Central memory CD4-positive, alpha-beta T cell (primary cell): Measurements from ENCODE around the gene TM2D3.
"Not testable (repeated sequence)": the region's sequence is repeated elsewhere in the genome, so short reads cannot be mapped to it uniquely, and the experiment has no call there.

Source experiments
- DNase-seq: peaks from one replicate; pipeline ENCODE4 v3.0.0; 2022

Gene TM2D3

DNA sequence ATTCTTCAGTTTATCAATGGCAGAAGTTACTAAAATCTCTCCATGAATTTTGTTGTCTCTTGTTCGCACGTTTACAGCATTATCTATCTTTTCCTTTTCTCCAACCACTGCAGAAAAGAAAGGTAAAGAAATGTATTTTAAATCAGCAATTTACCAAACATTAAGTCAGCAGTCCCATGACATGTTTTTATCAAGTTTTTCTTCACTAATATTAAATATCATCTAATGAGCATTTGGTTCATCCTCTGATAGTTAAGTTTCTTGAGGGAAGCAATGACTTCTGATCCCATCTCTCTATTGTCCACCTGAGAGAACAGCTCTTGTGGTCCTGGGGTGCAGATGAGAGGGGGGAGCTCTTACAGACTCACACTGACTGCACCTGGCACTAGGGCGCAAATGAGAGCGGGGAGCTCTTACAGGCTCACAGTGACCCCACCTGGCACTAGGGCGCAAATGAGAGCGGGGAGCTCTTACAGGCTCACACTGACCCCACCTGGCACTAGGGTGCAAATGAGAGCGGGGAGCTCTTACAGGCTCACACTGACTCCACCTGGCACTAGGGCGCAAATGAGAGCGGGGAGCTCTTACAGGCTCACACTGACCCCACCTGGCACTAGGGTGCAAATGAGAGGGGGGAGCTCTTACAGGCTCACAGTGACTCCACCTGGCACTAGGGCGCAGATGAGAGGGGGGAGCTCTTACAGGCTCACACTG, 2.6 kb upstream of the TM2D3 start:
- DNase-seq = not testable (repeated sequence)

DNA sequence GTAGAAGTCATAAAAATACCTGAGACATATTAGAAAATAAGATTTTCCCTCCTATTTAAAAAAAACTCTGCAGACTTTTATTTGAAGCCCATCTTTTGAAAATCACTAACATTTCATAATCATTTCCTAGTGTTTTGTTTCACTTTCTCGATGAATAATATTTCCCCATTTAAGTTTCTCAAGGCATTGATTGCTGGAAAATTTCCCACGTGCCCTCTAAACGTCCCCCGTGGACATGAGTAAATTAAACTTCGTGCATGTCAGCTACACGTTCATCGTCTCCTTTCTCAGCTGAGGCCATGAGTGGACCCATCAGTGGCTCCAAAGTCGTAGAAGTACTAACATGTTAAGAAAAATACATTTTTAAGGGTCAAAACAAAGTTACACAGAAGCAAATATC, 2.0 kb upstream of the TM2D3 start:
- no peak for DNase-seq

DNA sequence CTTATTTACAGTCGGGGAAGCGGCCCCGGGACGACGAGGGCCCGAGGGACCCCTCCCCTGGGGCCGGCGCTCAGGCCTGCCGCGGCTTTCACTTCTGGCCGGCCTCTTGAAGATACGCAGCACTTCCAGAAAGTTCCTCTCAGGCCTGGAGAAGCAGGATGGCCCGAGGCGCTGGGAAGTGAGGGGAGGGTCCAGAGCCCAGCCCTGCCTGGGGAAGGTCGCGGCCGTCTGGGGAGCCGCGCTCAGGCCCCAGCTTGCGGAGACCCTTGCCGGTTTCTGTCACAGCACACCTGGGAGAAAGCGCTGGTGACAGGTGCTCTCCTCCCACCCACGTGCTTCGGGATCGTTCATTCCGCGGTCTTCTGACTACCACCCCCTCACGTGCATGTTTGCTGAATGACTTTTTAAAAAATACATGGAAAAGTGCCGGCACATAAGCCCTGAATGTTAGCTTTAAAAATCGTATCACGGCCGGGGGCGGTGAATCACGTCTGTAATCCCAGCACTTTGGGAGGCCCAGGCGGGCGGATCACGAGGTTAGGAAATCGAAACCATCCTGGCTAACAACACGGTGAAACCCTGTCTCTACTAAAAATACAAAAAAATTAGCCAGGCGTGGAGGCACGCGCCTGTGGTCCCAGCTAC, 727 bp upstream of the TM2D3 start:
- DNase-seq = no peak

DNA sequence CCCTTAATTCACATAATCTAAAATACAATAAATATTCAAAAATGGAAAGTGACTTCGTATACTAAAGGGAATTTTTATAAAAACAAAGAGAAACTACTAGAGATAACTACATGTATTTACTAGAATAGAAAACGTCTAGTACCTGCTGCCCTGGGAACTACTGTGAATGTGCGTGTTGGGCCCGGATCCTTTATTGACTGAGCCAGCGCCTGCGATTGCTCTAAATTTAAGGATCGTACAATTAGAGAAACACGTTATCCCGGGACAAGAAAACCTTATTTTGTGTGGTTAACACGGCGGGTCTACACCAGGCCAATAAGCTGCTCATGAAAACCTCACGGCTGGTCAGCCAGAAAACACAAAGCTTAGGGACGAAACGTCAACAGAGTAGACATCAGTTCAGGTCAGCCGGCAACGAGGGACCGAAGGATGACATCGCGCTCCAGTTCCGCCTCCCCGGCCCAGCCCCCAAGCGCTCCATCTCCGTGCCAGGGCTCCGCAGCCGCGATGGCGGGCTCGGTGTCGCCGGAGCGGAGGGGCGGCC, 555 bp downstream of the TM2D3 start:
- DNase-seq = no peak

DNA sequence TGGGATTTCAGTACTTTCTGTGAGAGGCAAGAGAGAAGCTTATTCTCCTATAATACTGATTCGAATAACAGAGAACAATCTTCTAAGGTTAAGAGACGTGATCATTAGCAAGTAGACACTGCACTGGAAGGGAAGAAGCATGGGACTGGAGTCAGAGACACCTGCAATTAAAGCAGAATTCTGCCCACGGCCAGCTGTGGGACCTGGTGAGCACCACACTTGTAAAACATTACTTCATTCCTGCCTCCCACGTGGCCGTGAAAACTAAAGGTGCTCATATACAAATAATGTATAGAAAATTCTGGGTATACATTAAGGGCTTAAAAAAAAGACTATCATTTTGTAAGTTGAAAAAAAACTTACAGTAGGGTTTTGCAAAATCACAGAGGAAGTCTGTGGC, 2.0 kb downstream of the TM2D3 start:
- DNase-seq = no peak

DNA sequence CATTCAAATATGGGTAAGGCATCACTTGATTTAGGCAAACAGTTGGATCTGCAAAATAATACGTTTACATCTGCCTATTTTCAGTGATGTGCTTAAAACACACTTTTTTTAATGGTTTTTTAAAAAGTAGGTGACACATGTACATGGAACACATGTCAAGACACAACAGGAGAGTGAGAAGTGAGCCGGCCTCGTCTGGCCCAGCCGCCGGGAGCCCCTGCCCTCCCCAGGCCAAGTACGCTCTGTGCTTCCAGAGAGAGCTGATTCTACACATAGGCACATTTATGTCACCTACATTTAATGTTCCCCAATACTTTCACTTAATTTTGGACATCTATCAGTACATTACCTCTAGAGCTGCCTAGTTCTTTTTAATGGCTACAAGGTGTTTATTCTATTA, 3.8 kb downstream of the TM2D3 start:
- DNase-seq = no peak

DNA sequence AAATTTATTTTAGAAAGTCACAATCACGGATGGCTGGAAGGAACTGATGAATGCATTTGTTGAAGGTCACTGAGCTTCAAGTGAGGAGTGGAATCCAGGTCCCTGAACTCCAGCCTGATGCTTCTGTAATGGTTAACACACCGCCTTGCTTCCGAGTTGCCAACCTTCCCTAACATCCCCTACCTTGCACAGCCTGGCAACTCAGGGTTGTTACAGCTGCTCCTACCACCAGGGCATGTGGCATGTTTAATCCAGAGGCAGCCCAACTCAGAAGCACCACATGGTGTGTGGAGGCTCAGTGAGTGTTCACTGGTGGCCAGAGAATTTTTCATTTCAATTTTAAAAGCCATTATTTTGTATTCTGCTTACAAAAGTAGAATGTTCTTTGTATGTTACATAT, 4.9 kb downstream of the TM2D3 start:
- no peak for DNase-seq

DNA sequence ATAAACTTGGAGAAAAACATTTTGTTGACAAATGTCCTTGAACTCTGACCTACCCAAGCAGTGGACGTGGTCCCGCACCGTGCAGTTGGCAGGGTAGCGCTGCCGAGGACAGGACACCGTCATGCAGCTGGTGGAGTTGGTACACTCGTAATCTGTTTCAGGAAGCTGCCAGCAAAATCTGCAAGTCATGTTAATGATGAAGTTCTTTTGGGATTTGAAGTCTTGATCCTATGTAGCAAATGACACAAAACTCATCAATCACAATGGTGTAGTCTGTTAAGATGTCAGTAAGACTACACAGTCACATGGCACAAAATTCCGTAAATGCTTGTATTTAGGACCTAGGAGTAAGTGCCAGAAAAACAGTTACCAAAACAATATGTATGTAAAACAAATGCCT, 5.5 kb downstream of the TM2D3 start:
- no peak for DNase-seq

DNA sequence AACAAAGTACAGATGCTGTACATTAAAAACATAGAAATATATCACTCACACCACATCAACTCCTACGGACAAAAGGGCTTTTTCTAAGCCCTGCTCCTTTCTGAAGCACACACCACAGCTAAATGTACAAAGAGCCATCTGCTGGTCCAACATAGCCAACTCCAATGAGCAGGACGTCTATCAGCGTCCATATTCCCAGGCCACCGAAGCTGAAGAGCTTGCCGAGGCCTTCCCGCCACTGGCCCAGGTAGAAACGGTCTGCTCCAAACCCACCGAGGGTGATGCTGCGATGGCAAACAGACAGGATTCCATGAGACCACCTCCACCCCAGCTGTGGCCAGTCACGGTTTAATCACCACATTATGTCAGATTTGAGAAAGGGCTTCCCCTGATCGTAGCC, 9.8 kb downstream of the TM2D3 start:
- no peak for DNase-seq

DNA sequence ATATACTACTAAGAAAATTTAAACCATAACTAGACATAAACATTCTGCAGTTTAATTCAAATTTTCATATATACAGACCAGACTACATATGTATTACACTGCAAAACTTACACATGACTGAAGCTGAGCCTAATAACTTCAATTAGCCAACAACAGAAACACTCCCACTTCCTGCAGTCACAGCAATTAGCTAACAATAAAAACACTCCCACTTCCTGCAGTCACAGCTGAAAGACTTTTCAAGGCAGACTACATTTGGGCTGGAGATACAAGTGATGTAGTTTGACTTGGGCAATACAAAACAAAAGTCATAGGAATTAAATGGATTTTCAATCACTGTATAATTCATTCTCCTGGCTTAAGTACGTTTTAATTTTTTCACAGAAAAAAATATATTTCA, 10.3 kb downstream of the TM2D3 start:
- peak; percentile 63 for DNase-seq

DNA sequence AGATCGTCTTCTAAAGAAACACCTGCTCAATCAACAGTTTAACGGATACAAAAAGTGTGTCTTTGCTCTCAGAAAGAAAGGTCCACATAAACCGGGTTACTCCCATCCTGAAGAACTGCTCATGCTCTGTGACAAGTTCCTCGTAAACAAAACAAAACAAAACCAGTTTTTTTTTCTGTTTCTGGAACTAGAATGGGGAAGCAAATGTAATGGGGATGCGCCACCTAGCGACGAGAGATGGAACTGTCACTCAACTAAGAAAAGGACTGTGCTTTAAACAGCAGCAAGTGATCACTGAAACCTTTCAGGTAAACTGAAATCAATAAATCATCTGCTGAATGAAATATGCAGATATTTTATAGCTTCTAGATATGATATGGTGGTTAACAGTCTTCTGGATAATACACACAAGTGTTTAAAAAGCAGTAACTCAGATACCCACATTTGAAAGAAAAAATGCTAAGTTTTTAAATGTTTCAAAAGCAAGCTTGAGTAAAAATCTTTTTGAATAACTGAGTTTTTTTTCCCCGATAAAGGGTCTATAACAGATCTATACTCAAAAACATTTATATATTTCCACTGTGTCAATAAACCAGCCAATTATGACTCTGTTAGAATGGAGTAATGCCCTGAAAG, 10.9 kb downstream of the TM2D3 start:
- DNase-seq = peak; percentile 68

DNA sequence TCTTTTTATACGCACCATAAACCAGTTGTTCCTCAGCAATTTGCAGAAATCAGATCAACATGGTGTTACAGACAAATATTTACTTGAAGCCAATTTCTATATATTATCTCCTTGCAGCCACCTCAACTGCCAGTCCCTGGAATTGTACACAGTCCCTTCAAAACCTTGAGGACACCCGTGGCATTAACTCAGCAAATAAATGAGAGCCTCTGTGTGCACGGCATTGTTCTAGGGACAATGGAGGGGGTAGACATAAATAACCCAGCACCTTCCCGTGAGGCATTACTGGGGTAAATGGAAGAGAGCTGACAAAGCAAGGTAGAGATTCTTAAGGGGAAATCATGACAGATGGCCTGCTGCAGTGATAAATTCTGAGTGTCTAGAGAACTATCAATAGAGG, 12.5 kb downstream of the TM2D3 start:
- no peak for DNase-seq

DNA sequence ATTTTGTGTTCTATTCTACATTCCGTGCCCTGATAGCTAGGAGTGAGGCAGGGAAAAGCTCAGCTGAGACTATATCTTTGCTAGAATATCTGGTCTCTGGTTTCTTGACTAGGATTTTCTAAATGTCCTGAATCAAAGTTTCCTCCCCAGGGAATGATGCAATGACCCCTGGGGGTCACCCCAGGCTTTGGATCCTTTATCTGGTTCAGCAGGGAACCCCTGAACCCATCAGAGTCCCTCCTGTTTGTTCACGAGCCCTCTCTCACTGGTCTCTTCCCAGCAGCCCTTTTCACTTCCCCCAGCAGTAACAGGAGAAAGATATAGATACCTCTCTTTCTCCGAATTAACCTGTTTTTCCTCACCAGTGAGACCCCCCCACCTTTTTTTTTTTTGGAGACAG, 14.3 kb downstream of the TM2D3 start:
- no peak for DNase-seq

DNA sequence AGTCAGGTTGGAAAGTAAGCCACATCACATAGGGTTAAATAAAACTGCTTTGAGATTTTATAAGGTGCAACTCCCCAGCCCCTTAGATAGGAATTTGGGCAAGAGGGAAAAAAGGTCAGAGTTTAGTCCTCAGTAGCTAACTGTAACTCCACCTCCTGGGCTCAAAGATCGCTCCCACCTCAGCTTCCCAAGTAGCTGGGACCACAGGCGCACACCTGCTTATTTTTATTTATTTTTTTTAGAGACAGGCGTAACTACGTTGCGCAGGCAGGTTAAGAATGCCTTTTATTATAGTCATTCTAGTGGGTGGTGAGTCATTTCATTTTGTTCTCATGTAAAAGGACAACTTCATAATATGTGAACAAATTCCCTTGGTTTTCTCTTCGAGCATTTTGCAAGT, 14.7 kb downstream of the TM2D3 start:
- no peak for DNase-seq

DNA sequence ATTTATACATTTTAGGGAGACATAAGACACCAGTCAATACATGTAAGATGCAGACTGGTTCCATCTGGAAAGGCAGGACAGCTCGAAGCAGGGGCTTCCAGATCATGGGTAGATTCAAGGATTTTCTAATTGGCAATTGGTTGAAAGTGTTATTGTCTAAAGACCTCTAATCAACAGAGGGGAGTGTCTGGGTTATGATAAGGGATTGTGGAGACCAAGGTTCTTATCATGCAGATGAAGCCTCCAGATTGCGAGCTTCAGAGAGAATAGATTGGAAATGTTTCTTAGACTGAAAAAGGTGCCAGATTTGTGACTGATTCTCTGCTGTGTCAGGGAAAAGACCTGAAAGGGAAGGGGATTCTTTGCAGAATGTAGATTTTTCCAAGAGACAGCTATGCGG, 15.1 kb downstream of the TM2D3 start:
- no peak for DNase-seq

DNA sequence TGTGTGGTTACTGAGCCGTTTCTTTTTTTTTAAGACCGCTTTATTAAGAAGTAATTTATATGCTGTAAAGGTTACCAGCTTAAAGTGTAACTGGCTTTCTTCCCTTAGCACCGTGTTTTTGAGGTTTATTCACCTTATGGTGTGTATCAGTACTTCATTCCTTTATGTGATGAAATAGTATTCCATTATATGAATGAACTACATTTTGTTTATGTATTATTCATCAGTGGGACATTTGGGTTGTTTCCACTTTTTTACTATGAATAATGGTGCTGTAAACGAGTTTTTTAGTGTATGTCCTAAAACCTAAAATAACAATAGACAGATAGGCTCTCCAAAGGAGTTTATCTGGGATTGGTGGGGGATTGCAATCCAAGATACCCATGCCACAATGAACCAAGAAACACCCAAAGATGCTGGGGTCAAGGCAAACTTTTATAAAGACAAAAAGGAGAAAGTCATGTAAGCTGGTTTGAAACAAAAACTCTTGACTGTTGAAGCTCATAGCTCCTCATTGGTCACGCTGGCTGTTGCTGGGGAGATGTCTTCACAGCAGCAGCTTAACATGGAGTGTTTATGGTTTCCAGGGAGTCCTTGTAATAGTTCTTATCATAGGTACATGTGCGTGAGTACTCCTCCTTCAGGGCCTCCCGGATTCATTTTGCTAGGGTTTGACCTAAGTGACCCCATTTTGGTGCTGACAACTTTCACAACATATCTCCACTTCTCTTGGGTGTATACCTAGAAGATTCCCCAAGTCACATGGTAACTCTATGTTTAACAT, 16.0 kb downstream of the TM2D3 start:
- DNase-seq = no peak

DNA sequence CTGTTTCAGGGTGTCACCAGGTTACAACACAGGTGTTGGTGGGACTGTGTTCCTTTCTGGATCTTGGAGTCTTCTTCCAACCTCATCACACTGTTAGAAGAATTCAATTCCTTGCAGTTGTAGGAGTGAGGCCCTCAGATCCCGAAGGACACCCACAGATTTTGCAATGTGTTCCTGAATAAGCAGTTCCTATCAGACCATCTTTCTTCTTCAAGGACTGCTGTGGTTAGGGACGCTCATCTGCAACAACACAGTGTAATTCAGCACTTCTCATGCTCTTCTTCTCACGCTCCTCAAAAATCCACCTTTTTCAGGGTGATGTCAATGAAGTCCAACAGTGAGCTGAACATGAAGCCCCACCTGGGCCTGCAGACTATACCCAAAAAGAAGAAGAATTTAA, 18.8 kb downstream of the TM2D3 start:
- no peak for DNase-seq

DNA sequence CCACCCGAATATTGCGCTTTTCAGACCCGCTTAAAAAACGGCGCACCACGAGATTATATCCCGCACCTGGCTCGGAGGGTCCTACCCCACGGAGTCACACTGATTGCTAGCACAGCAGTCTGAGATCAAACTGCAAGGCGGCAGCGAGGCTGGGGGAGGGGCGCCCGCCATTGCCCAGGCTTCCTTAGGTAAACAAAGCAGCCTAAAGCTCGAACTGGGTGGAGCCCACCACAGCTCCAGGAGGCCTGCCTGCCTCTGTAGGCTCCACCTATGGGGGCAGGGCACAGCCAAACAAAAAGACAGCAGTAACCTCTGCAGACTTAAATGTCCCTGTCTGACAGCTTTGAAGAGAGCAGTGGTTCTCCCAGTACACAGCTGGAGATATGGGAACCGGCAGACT, 25.5 kb downstream of the TM2D3 start:
- DNase-seq = not testable (repeated sequence)

DNA sequence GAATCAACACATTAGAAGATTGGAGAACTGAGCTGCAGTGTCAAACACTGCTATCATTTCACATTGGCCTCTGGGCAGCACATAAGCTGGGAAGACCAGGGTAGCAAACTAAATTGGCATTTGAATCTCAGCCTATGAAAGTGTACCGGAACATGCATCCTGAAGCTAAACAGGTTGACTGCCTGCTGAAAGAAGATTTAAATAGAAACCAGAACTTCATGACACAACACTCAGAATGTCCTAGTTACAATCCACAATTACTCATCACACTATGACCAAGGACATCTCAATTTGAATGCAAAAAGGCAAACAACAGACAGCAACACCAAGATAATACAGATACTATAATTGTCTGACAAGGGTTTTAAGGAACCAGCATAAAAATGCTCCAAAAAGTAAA, 26.2 kb downstream of the TM2D3 start:
- DNase-seq = no peak

DNA sequence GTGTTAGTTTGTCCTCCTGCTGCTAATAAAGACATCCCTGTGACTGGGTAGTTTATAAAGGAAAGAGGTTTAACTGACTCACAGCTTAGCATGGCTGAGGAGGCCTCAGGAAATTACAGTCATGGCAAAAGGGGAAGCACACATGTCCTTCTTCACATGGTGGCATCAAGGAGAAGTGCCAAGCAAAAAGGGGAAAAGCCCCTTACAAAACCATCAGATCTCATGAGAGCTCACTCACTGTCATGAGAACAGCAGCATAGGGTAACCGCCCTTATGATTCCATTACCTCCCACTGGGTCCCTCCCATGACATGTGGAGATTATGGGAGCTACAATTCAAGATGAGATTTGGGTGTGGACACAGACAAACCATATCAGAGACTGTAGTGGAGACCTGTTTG, 27.0 kb downstream of the TM2D3 start:
- no peak for DNase-seq

DNA sequence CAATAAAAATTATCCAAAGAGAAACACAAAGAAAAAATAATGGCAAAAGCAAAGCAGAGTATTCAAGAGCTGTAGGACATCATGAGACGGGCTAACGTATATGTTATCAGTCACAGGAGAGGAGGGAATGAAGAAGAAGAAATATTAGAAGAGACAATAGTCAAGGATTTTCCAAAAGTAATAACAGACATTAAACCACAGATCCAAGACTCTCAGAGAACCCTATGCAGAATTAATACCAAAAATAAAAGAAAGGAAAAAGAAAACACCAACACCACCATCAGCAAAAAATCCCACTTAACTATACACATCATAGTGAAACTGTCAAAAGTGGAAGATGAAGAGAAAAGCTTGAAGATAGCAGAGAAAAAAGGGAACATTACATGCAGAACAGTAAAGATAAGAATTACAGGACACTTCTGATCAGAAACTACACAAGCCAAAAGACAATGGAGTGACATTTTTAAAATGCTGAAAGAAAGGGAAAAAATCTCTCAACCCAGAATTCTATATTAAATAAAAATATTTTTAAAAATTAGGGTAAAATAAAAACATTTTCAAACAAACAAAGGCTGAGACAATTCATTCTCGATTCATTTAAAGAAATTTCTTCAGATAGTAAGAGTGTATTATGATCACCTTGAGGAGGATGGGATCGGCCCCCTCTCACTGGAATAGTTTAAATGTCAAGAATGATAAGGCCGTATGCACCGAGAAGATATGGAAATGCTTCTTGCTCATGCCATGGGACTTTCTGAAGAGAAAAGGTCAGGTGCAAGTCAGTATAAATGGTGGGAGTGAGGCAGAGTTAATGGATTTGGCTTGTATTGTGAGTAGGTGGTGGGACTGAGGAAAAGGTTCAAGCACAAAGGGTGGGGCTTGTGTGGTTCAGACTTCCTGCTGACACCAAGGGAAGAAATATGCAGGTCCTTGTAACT, 28.5 kb downstream of the TM2D3 start:
- DNase-seq = no peak

DNA sequence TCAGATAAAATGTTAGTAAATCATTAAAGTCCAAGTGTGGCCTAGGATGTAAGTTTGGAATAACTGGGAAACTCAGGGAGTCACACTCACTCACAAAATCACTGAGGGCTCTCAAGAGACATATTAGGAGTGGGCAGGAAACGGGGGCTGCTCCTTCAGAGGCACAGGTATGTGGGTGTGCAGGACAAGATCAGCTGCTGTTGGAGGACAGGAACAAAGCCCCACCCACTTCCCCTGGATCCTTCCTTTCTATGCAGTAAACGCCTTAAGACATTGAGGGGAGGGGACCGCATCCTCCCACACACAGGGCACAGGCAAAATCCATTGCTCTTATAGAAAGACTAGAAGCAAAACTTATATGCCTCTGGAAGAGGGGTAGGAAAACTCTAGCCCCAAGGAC, 30.2 kb downstream of the TM2D3 start:
- DNase-seq = no peak
